Renal cortical epithelial cell (primary cell): ENCODE data around the gene SLC10A7. TPM values are rescaled to one million over a fixed set of nuclear protein-coding genes. Genes with fewer than 3 reads are reported as not detected.

Experiments used
- DNase-seq: peaks from one replicate; pipeline ENCODE4 v3.0.0-alpha.2; 2011; ENCODE audit warnings: low read depth
- total RNA-seq: library from RNA; depleted of rRNA; stranded (reverse); fragments of >200 nt; gene quantifications from 2 replicates; pipeline ENCODE4 v1.2.3, GENCODE V29; 2014

The SLC10A7 gene
- total RNA-seq, 1 donor from 2014 or later, result 8.7 TPM

GRCh38 chr4:146494143-146494542 lies 27.6 kb downstream of the SLC10A7 start:
- DNase-seq, result no peak

DNA sequence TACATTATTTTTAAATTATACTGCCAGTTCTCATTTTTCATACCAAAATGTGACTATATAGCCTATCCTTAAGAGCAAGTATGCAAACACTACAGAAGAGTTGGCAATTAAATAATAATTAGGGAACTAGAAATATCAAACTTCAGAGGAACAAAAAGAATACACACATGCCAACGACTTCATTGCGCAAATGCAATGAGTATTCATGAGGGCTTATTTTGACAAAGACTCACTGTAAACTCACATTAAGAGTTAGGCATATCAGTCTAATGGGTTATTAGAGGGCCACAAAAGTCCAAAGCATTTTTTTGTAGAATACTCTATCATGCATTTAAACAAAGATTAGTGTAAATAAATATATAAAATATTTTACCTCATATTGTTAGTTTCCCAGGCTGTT lies 31.6 kb downstream of the SLC10A7 start:
- DNase-seq, result no peak

DNA sequence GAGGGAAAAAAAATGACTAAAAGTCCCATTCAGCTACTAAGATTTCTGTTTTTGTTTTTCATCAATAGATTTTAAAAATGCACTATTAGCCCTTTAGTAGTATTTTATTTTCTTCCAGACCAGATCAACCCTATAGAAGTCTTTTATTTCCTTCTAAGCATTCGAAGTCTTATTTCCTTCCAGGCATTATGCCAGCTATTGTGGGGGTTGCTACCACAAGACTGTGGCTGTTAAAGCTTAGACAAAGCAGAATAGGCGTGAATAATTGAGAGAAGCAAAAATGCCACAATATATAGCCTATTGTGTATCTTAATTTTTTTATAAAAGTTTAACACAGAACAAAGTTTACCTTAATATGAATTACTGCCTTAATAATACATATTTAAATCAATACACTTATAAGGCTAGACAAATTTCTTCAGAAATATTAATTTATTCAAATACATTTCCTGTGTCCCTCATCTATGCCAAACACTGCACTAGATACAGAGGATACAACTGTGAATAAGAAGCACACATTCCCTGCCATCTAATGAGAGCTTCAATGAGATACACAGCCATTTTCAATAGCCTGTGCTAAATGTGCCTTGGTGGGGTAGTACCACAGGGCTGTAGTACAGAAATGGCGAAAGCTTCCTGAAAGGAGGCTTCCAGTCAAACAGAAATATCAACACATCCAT lies 33.1 kb downstream of the SLC10A7 start:
- DNase-seq, result peak; percentile 56

- no peak for DNase-seq
Measured at GRCh38 chr4:146486565-146486964, 35.2 kb downstream of the SLC10A7 start.

- no peak for DNase-seq
Measured at GRCh38 chr4:146485968-146486367, 35.8 kb downstream of the SLC10A7 start.

- DNase-seq, result no peak
Measured at GRCh38 chr4:146482788-146483187, 39.0 kb downstream of the SLC10A7 start.

DNA sequence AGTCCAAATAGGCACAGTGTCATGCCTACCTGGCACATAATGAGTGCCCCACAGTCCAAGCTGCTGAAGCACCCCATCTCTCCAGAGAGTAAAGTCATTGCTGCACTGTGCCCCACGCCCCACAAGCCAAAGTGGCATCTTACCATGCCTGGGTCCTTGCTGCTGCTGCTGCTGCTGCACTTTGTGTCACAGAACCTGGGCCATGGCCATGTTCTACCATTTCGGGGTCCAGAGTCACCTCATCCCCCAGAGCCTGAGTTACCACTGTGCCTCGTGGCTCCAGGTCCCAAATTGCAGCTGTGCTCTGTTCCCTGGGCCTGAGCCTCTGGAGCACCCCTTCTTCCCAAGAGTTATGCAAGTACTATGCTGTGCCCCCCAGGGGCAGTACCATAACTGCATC lies 40.5 kb downstream of the SLC10A7 start:
- no peak for DNase-seq

- no peak for DNase-seq
Measured at GRCh38 chr4:146478009-146478408, 43.7 kb downstream of the SLC10A7 start.

GRCh38 chr4:146477054-146477453 lies 44.7 kb downstream of the SLC10A7 start:
- peak; percentile 16 for DNase-seq

GRCh38 chr4:146472404-146472803 lies 49.3 kb downstream of the SLC10A7 start:
- no peak for DNase-seq

- DNase-seq, result no peak
Measured at GRCh38 chr4:146470604-146471003, 51.1 kb downstream of the SLC10A7 start.

DNA sequence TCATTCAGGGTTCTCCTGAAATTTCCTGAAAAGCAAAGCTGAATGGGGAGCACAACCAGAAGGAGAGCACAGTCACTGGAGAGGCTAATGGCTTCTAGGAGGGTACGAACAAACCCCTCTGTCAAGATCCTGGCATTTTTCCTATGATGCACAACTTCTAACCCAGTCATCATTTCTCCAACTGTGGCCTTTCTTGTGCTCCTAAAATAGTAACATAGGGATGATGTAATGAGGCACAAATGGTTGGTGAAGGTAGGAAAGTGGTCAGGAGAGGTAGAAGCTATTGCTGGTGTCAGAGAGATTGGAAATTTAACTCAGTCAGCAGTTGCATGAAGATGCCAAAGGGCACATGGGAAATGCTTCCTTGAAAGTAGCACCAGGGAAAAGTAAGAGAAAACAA lies 52.7 kb downstream of the SLC10A7 start:
- DNase-seq, result no peak

DNA sequence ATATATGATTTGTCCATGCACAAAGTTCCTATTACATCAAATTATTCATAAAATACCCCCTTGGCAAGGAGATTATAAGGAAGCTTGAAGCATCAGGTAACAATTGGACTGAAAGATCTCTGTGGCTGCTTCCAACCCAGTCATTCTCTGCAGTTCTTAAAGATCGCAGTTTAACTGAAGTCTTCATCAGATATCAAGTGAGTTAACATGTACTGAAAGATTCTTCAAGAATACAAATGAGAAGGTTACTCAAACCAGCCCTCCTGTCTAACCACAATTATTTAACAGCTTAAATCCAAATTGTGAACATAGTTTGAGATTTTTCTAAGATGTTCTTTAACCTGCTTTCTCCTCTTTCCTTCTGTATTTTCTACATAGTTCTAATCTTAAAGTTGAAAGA lies 56.1 kb downstream of the SLC10A7 start:
- DNase-seq, result no peak

DNA sequence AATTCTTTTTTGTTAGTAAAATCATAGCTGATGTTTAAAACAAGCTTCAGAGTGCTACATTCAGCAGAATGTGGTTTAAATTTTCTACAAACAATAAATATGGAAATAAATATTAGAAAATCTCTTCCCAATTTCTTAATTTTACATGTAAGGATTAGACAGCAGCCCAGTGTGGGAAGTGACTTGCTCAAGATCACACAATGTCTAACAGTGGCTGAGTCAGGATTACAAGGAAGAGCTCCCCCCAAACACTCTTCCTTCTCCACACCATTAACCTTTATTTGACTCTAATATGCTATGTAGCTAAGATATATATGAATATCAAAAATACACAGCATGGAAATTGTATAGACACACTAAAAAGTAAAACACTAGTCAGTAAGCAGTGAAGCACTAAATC lies 59.5 kb downstream of the SLC10A7 start:
- no peak for DNase-seq

- no peak for DNase-seq
Measured at GRCh38 chr4:146458594-146458993, 63.1 kb downstream of the SLC10A7 start.

- no peak for DNase-seq
Measured at GRCh38 chr4:146456681-146457080, 65.1 kb downstream of the SLC10A7 start.

- no peak for DNase-seq
Measured at GRCh38 chr4:146453181-146453807, 68.4 kb downstream of the SLC10A7 start.

DNA sequence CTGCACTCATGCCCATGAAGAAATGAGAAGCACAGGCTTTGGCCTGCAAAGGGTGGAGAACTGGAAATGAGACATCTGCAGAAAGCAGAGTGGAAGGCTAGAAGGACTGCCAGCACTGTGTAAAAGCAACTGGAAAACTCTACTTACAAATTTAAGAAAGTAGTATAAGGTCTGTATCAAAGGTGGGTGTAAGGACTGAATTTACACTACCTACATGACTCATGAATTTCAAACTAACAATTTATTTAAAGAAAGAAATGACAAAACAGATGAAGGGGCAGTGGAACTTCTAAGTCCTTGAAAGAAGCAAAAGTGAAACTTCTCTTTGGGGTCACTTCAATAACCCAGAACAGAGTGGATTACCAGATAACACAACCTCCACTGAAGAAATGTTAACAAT lies 71.2 kb downstream of the SLC10A7 start:
- no peak for DNase-seq

DNA sequence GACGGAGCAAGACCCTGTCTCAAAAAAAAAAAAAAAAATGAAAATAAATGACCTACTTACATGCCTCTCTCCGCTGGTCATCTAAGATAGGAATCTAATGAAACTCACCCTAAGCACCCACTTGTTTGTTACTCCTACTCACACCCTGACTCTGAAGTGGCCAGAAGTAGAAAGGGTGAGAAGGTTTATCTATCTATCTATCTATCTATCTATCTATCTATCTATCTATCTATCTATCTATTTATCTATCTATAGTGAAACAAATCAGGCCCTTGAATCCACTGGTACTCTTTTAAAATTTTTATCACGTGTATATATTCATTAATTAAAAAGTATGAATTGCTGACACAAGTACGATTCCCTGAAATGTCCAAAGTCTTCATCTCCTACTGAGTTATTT lies 75.2 kb downstream of the SLC10A7 start:
- DNase-seq, result no peak

GRCh38 chr4:146445198-146446150 lies 76.3 kb downstream of the SLC10A7 start:
- DNase-seq, result no peak

DNA sequence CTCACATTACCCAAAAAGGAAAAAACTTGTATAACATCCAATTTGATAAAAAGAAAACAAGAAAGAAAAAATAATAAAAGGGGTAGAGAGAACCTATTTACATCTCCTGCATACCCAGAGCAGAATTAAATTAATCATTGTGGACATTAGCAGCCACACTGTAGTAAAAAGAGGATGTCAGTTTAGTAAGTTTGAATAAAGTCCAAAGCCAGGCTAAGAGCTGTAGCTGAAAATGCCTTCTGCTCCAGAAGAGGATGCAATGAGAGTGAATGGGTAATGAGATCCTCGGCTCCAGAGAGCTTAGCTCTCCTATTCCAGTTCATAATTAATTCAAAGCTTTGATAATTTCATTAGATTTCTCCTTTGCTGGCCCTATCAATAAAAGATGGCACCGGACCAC lies 78.2 kb downstream of the SLC10A7 start:
- DNase-seq, result no peak

DNA sequence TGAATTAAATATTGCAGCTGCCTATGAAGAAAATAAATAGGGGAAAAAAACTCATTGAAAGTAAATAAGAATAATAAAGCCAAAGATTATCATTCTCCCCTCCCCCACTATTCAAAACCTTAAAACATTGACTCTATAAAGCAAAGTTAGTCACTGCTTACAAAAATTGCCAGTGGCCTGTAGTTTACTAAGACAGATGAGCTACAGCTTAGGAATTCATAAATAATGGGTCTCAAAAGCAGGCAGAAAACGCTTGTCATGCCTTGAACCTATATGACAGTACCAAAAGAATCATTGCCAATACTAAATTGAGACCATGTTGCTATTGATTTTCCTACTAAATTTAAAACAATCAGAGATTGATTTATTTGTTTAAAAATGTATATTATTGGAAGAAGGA lies 78.9 kb downstream of the SLC10A7 start:
- peak; percentile 53 for DNase-seq

DNA sequence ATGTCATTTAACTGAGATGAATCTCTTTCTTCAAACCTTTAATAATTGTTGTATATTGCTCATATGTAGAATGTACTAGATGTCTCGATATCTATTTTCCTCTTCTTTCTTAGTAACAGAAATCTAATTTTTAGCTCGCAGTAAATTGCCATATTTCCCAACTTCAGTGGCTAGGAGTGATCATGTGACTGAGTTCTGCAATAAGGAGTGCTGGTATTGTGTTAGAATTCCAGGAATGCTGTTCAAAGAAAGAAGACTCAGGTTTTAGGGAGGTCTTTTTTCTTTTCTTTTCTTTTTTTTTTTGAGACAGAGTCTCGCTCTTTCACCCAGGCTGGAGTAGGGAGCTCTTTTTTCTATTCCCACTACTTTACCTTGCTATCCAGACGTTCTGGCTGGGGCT lies 81.7 kb downstream of the SLC10A7 start:
- DNase-seq, result peak; percentile 23
